ENCODE data around the gene TTLL9.

- TF ChIP-seq POLR2AphosphoS5 (IDR thresholded peaks at IDR 0.05; ENCODE audit: borderline replicate concordance, low read depth, low read length) (no peak; the same call in 1 of the 2 replicates), EZH2 (IDR thresholded peaks at IDR 0.05) (no peak)
These were observed 98.1 kb downstream of the TTLL9 start for GRCh38 chr20:31968291-31969126.

All from SK-N-MC (cell line).